Neural progenitor cell (in vitro differentiated cells): ENCODE measurements around the gene TNFRSF18. TPM values are rescaled to one million over a fixed set of nuclear protein-coding genes. Genes with fewer than 3 reads are reported as not detected.

Experiments used
- DNase-seq: peaks from one replicate; pipeline ENCODE4 v3.0.0-alpha.2; 2016; ENCODE audit warnings: low spot score
- H2AFZ ChIP-seq: fragments of 200-600 bp; sonication (generic); replicated peaks from 2 replicates; pipeline ENCODE4 v1.6.1; 2016; ENCODE audit warnings: antibody characterized with exemption
- H3F3A ChIP-seq: fragments of 200-600 bp; sonication (generic); 2 replicates; pipeline ENCODE4 v1.6.1; 2016; ENCODE audit warnings: antibody characterized with exemption, low read depth
- H3K27ac ChIP-seq: fragments of 200-600 bp; sonication (generic); 2 replicates; pipeline ENCODE4 v1.5.1; 2016; ENCODE audit warnings: mild to moderate bottlenecking
- H3K27me3 ChIP-seq: fragments of 200-600 bp; sonication (generic); 2 replicates; pipeline ENCODE4 v1.6.1; 2016; ENCODE audit warnings: mild to moderate bottlenecking, moderate library complexity
- H3K36me3 ChIP-seq: fragments of 200-600 bp; sonication (generic); 2 replicates; pipeline ENCODE4 v1.5.1; 2016
- H3K4me1 ChIP-seq: fragments of 200-600 bp; sonication (generic); 2 replicates; pipeline ENCODE4 v1.6.1; 2016; ENCODE audit warnings: mixed run types
- H3K4me2 ChIP-seq: fragments of 200-600 bp; sonication (generic); 2 replicates; pipeline ENCODE4 v1.6.1; 2016
- H3K4me3 ChIP-seq: fragments of 200-600 bp; sonication (generic); 2 replicates; pipeline ENCODE4 v1.5.1; 2016
- H3K79me2 ChIP-seq: fragments of 200-600 bp; sonication (generic); 2 replicates; pipeline ENCODE4 v1.6.1; 2016; ENCODE audit warnings: low read depth
- H3K9ac ChIP-seq: fragments of 200-600 bp; sonication (generic); 2 replicates; pipeline ENCODE4 v1.6.1; 2016
- H3K9me3 ChIP-seq: fragments of 200-600 bp; sonication (generic); 2 replicates; pipeline ENCODE4 v1.5.1; 2016; ENCODE audit warnings: low read depth
- H4K20me1 ChIP-seq: fragments of 200-600 bp; sonication (generic); 2 replicates; pipeline ENCODE4 v1.6.1; 2016; ENCODE audit warnings: low read depth
- H3K27ac Mint-ChIP-seq: 3 replicates; pipeline ENCODE4 v1.8.0; 2021; ENCODE audit warnings: mixed read lengths
- H3K27me3 Mint-ChIP-seq: 2 replicates; pipeline ENCODE4 v1.8.0; 2022; ENCODE audit warnings: low read depth, mild to moderate bottlenecking, inconsistent platforms, moderate library complexity, mixed read lengths; ENCODE audit not compliant: insufficient read depth
- H3K36me3 Mint-ChIP-seq: 3 replicates; pipeline ENCODE4 v1.8.0; 2021; ENCODE audit warnings: mixed read lengths
- H3K4me1 Mint-ChIP-seq: 3 replicates; pipeline ENCODE4 v1.8.0; 2021; ENCODE audit warnings: mixed read lengths
- H3K4me3 Mint-ChIP-seq: 3 replicates; pipeline ENCODE4 v1.8.0; 2021; ENCODE audit warnings: mild to moderate bottlenecking, moderate library complexity, mixed read lengths
- H3K9me3 Mint-ChIP-seq: 3 replicates; pipeline ENCODE4 v1.8.0; 2020; ENCODE audit warnings: mixed read lengths
- CTCF ChIP-seq: fragments of 200-600 bp; sonication (generic); IDR thresholded peaks from 2 replicates; pipeline ENCODE4 v1.5.1; 2017; ENCODE audit warnings: antibody characterized with exemption, mild to moderate bottlenecking
- EZH2 ChIP-seq: fragments of 200-600 bp; sonication (generic); IDR thresholded peaks from 2 replicates; pipeline ENCODE4 v1.6.1; 2017; ENCODE audit warnings: antibody characterized with exemption, mild to moderate bottlenecking, moderate library complexity
- EZH2phosphoT487 ChIP-seq: fragments of 200-600 bp; sonication (generic); IDR thresholded peaks from 2 replicates; pipeline ENCODE4 v1.6.1; 2017; ENCODE audit warnings: antibody characterized with exemption
- total RNA-seq: library from RNA; depleted of rRNA; stranded (reverse); fragments of >200 nt; gene quantifications from 2 replicates; pipeline ENCODE4 v1.2.3, GENCODE V29; 2015; ENCODE audit warnings: low replicate concordance

Gene TNFRSF18
- total RNA-seq, 1 donor from 2014 or later, result not detected

- no peaks in the 10 kb centered on the region for H3K4me1 ChIP-seq
- H3K79me2 ChIP-seq, result no peaks in the 10 kb centered on the region
- peaks cover 5% of the 10 kb centered on the region for H3K27me3 Mint-ChIP-seq
- no peak overlapping the region for H2AFZ ChIP-seq
- no peak overlapping the region for H3K4me3 ChIP-seq
- no peak for TF ChIP-seq EZH2phosphoT487
- no peak for TF ChIP-seq CTCF
- TF ChIP-seq EZH2, result no peak
- no peaks in the 10 kb centered on the region for H3K36me3 Mint-ChIP-seq
- no peaks in the 10 kb centered on the region for H3K9me3 ChIP-seq
- no peaks in the 10 kb centered on the region for H3K36me3 ChIP-seq
- DNase-seq, result no peak
- H3K27ac ChIP-seq, result no peak overlapping the region
- no peak overlapping the region for H3K4me2 ChIP-seq
- H3K9ac ChIP-seq, result no peak overlapping the region
- H3K9me3 Mint-ChIP-seq, result peaks cover 15% of the 10 kb centered on the region
- H3K4me3 Mint-ChIP-seq, result no peak overlapping the region
- no peaks in the 10 kb centered on the region for H3K4me1 Mint-ChIP-seq
- H3K27ac Mint-ChIP-seq, result no peak overlapping the region
- H4K20me1 ChIP-seq, result no peaks in the 10 kb centered on the region
- H3F3A ChIP-seq, result no peaks in the 10 kb centered on the region
- no peaks in the 10 kb centered on the region for H3K27me3 ChIP-seq
These were observed 18.5 kb downstream of the TNFRSF18 start for GRCh38 chr1:1187938-1188337.

- H3K36me3 ChIP-seq, result no peaks in the 10 kb centered on the region
- no peak overlapping the region for H2AFZ ChIP-seq
- H3K4me3 ChIP-seq, result no peak overlapping the region
- peaks cover 4% of the 10 kb centered on the region for H3K9me3 Mint-ChIP-seq
- H3K79me2 ChIP-seq, result no peaks in the 10 kb centered on the region
- no peak overlapping the region for H3K9ac ChIP-seq
- peak; percentile 18 for DNase-seq
- H3F3A ChIP-seq, result no peaks in the 10 kb centered on the region
- no peaks in the 10 kb centered on the region for H3K27me3 ChIP-seq
- no peak overlapping the region for H3K4me3 Mint-ChIP-seq
- no peaks in the 10 kb centered on the region for H3K4me1 ChIP-seq
- H3K9me3 ChIP-seq, result no peaks in the 10 kb centered on the region
- no peak overlapping the region for H3K27ac ChIP-seq
- peaks cover 8% of the 10 kb centered on the region for H3K4me1 Mint-ChIP-seq
- TF ChIP-seq CTCF (no peak), EZH2phosphoT487 (no peak), EZH2 (no peak)
- no peak overlapping the region for H3K4me2 ChIP-seq
- no peaks in the 10 kb centered on the region for H3K36me3 Mint-ChIP-seq
- H4K20me1 ChIP-seq, result no peaks in the 10 kb centered on the region
- H3K27me3 Mint-ChIP-seq, result peaks cover 8% of the 10 kb centered on the region
- no peak overlapping the region for H3K27ac Mint-ChIP-seq
These were observed 21.2 kb downstream of the TNFRSF18 start for GRCh38 chr1:1185101-1185765.

GRCh38 chr1:1183833-1184775 is 22.3 kb downstream of the TNFRSF18 start:
- Histone ChIP-seq H4K20me1 (no peaks in the 10 kb centered on the region), H3K79me2 (no peaks in the 10 kb centered on the region), H3K27ac (no peak overlapping the region), H3F3A (no peaks in the 10 kb centered on the region), H3K4me2 (no peak overlapping the region), H3K27me3 (no peaks in the 10 kb centered on the region), H3K36me3 (no peaks in the 10 kb centered on the region), H3K9ac (no peak overlapping the region), H2AFZ (no peak overlapping the region), H3K4me1 (no peaks in the 10 kb centered on the region), H3K9me3 (no peaks in the 10 kb centered on the region), H3K4me3 (no peak overlapping the region)
- H3K36me3 Mint-ChIP-seq, result no peaks in the 10 kb centered on the region
- peaks cover 8% of the 10 kb centered on the region for H3K27me3 Mint-ChIP-seq
- peaks cover 4% of the 10 kb centered on the region for H3K9me3 Mint-ChIP-seq
- DNase-seq, result no peak
- H3K27ac Mint-ChIP-seq, result no peak overlapping the region
- no peak overlapping the region for H3K4me3 Mint-ChIP-seq
- H3K4me1 Mint-ChIP-seq, result peaks cover 8% of the 10 kb centered on the region
- no peak for TF ChIP-seq CTCF
- TF ChIP-seq EZH2phosphoT487, result no peak
- TF ChIP-seq EZH2, result no peak
